ENCODE data around the gene PTGS1.

PTGS1 gene

GRCh38 chr9:122370303-122370702 lies 521 bp upstream of the PTGS1 start:
- DNase-seq (ENCODE audit: low read depth) = no peak
- peak overlapping the region; percentile 49 for H3K4me3 ChIP-seq (ENCODE audit: low read depth, low read length)

GRCh38 chr9:122371846-122372245 lies 1.0 kb downstream of the PTGS1 start:
- no peak for DNase-seq (ENCODE audit: low read depth)
- H3K4me3 ChIP-seq (ENCODE audit: low read depth, low read length) = no peak overlapping the region

DNA sequence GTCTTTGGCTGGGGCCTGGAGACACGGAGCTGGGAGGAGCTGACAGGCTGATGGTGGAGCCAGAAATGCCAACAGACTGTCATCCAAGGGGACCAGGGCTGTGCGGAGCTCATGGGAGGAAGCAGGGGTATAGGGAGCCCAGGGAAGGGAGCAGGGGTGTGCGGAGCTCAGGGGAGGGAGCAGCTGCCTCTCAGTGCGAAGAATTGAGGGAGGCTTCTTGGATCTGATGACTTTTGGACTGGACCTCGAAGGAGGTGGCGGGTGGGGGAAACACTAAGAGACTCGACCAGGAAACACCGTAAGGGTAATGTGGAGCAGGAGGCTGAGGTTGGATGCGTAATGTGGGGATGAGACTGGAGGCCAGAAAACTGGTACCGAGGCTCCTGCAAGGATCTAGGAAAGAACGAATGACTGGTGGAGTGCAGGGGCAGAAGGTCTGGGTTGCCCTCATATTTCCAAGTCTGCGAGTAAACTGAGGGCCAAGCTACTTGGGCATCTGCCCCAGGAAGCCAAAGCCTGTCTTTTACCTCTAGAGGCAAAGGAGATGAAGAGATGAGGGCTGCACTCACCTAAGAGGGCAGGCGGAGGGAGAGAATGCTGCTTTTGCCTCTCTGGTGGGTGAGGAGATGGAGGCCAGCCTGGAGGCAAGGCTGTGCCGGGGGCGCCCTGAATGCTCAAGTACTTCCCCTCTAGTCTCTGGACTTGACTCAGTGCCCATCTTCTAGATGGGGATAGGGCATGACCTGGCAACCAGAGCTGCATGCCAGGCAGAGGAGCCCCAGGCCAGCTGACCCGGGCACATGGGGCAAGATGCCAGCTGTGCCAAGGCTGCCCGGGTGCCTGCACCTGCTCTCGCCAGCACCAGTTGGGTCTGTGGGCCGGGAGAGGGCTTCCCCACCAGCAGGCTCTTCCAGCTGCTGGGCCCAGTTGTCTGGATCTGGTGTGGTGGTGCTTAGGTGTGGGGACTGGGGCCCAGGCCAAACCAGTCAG lies 2.3 kb downstream of the PTGS1 start:
- DNase-seq (ENCODE audit: low read depth) = no peak
- H3K4me3 ChIP-seq (ENCODE audit: low read depth, low read length) = no peak overlapping the region

DNA sequence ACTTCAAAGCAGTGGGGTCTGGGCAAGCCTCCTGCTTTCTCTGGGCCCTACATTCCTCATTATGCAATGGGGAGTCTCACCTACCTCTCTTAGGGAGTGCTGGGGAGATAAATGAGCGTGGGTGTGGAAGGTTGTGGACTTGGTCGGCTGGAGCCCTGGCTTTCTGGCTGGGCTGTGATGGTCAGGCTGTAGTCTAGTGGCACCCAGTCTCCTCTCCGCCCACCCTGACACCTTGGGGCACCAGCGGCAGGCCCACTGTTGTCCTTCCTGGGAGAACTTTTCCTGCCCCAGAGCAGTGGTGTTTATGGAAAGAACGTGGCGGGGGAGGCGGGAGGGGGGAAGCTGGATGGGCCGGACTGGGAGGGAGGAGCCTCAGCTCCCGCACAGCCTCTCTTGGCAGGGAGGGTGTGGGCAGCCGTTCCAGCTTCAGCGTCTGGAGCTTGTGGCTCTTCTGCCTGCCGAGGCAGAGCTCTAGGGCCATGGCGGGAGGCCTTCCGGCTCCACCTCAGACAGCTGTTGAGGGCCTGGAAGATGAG lies 4.1 kb downstream of the PTGS1 start:
- no peak for DNase-seq (ENCODE audit: low read depth)
- no peak overlapping the region for H3K4me3 ChIP-seq (ENCODE audit: low read depth, low read length)

DNA sequence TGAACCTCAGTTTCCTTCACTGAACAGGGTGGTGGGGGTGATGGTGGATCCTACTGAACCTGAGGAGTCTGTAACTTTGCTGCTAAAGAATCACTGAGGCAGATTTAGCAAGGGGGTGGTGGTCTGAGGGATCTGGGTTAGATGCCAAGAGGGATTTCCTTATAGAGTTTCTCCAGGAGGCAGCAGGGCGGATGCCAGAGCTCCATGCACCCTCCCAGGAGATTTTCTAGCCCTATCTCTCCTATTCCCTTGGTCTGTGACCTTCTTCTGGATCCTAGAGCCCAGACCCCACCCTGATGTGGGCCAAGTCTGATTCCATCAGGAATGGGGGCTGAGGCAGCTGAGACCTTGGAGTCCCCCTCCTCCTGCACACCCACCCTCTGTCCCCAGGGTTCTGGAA lies 6.0 kb downstream of the PTGS1 start:
- no peak overlapping the region for H3K4me3 ChIP-seq (ENCODE audit: low read depth, low read length)
- no peak for DNase-seq (ENCODE audit: low read depth)

GRCh38 chr9:122377241-122378164 lies 6.7 kb downstream of the PTGS1 start:
- no peak for DNase-seq (ENCODE audit: low read depth)
- H3K4me3 ChIP-seq (ENCODE audit: low read depth, low read length) = no peak overlapping the region

GRCh38 chr9:122378236-122378635 lies 7.4 kb downstream of the PTGS1 start:
- DNase-seq (ENCODE audit: low read depth) = no peak
- no peak overlapping the region for H3K4me3 ChIP-seq (ENCODE audit: low read depth, low read length)

GRCh38 chr9:122379340-122379739 lies 8.5 kb downstream of the PTGS1 start:
- H3K4me3 ChIP-seq (ENCODE audit: low read depth, low read length) = no peak overlapping the region
- no peak for DNase-seq (ENCODE audit: low read depth)

DNA sequence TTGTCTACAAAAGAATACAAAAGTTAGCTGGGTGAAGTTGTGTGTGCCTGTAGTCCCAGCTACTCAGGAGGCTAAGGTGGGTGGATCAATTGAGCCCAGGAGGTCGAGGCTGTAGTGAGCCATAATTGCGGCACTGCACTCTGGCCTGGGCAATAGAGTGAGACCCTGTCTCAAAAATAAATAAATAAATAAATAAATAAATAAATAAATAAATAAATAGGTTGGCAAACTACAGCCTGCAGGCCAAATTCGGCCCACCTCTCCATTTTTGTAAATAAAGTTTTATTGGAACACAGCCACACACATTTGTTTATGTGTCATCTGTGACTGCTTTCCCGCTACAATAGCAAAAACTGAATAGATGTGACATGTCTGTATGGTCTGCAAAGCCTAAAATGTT lies 9.5 kb downstream of the PTGS1 start:
- no peak overlapping the region for H3K4me3 ChIP-seq (ENCODE audit: low read depth, low read length)
- no peak for DNase-seq (ENCODE audit: low read depth)

DNA sequence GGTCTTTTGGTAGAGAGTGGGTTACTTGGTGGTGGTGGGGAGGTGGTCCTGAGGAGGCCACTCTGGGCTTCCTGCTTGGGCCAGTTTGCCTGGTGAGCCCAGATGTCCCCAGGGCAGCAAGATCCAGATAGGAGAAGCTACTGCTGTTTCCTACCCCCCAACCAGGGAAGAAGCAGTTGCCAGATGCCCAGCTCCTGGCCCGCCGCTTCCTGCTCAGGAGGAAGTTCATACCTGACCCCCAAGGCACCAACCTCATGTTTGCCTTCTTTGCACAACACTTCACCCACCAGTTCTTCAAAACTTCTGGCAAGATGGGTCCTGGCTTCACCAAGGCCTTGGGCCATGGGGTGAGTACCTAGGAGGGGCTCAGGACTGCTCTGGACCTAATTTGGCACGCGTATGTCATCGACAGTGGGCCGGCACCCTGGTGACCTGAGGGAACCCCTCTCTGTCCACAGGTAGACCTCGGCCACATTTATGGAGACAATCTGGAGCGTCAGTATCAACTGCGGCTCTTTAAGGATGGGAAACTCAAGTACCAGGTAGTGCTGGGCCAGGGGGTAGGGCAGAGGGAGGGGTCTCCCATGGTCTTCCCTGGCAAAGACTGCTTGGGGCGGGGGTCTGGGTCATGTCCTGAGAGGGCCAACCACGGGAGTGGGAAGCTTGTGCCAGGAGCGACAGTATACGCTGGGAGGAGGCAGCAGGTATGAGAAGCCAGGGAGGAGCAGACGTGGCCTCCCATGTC lies 10.6 kb downstream of the PTGS1 start:
- no peak overlapping the region for H3K4me3 ChIP-seq (ENCODE audit: low read depth, low read length)
- no peak for DNase-seq (ENCODE audit: low read depth)

DNA sequence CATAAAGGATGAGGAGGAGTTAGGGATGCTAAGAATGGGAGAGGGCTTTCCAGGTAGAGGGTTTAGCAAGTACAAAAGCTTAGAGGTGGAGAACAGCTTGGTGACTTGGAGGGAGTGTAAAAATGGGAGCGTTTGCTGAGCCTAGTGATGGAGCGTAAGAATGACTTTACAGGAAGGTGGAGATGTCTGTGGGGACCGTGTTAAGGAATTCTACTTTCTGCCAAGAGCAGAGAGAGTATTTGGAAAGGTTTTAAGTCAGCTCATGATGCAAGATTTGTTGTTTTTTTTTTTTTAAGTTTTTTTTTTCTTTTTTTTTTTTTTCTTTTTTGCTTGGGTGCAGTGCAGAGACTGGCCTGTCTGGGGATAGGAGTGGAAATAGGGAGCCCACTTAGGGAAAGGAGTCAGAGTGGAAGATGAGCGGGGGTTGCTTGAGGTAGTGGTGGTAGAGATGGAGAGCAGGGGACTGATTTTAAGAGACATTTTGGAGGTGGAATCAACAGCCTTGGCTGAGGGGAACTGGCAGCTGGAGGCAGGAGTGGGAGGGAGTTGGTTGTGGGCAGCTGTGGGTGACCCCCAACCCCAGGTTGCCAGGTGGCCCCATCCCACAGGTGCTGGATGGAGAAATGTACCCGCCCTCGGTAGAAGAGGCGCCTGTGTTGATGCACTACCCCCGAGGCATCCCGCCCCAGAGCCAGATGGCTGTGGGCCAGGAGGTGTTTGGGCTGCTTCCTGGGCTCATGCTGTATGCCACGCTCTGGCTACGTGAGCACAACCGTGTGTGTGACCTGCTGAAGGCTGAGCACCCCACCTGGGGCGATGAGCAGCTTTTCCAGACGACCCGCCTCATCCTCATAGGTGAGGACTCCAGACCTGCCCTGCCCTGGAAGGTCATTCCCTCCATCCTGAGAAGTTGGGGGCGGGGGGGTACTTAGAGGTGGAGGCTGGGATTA lies 12.4 kb downstream of the PTGS1 start:
- no peak overlapping the region for H3K4me3 ChIP-seq (ENCODE audit: low read depth, low read length)
- DNase-seq (ENCODE audit: low read depth) = peak; percentile 56

DNA sequence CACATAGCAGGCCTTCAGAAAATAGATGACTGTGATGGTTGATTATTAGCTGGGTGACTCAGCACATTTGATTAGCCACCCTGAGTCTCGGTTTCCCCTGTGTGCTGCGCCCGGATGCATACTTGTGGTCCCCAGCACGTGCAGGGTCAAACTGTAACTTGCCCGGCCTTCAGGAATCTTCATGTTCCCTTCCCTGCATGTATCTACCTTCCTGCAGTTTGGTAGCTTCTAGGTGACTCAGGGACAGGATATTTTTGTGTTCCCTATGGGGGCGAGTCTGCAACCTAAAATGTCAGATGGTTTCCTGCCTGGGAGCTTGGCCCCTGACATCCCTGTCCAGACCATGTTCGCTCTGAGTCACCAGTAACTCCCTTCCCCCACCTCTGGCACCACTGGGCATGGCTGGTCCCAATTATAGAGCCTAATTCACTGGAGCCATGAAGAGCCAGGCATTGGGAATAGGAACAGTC lies 13.2 kb downstream of the PTGS1 start:
- no peak for DNase-seq (ENCODE audit: low read depth)
- H3K4me3 ChIP-seq (ENCODE audit: low read depth, low read length) = no peak overlapping the region

GRCh38 chr9:122386311-122386872 lies 15.6 kb downstream of the PTGS1 start:
- no peak for DNase-seq (ENCODE audit: low read depth)

DNA sequence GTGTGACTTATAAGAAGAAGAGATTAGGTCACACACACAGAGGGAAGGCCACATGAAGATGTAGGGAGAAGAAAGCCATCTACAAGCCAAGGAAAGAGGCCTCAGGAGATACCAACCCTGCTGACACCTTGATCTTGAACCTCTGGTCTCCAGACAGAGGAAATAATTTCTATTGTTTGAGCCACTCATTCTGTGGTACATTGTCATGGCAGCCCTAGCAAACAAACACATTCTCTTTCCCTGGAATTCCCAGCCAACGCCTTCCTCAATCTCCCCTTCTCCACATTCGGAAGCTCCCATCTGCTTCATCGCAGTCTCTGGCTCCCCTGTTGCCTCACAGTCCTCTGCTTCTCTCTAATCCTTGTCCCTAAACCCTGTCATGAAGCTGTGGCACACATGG lies 16.7 kb downstream of the PTGS1 start:
- DNase-seq (ENCODE audit: low read depth) = no peak
- H3K4me3 ChIP-seq (ENCODE audit: low read depth, low read length) = no peak overlapping the region

More at GRCh38 chr9:122386311-122386872, 15.6 kb downstream of the PTGS1 start:
- no peak overlapping the region for H3K4me3 ChIP-seq (ENCODE audit: low read depth, low read length)

- H3K4me3 ChIP-seq (ENCODE audit: low read depth, low read length) = no peak overlapping the region
- DNase-seq (ENCODE audit: low read depth) = no peak
Measured at GRCh38 chr9:122389195-122389594, 18.4 kb downstream of the PTGS1 start.

GRCh38 chr9:122389799-122390481 lies 19.1 kb downstream of the PTGS1 start:
- DNase-seq (ENCODE audit: low read depth) = no peak
- H3K4me3 ChIP-seq (ENCODE audit: low read depth, low read length) = no peak overlapping the region

- H3K4me3 ChIP-seq (ENCODE audit: low read depth, low read length) = no peak overlapping the region
- DNase-seq (ENCODE audit: low read depth) = no peak
Measured at GRCh38 chr9:122392284-122392683, 21.5 kb downstream of the PTGS1 start.
